Activated CD4-positive, alpha-beta memory T cell treated with anti-CD3 and anti-CD28 coated beads for 36 hours (primary cell): Measurements from ENCODE around the gene UMODL1. TPM values are rescaled to one million over a fixed set of nuclear protein-coding genes. Genes with fewer than 3 reads are reported as not detected.
"Not testable (repeated sequence)": the region's sequence is repeated elsewhere in the genome, so short reads cannot be mapped to it uniquely, and the experiment has no call there.

Experiments
- CTCF ChIA-PET: fragments of 350-600 bp; sonication (Branson Sonifier 250); formaldehyde crosslinking; loops from one replicate; lab custom pipeline; 2021; ENCODE audit warnings: antibody characterized with exemption, inconsistent platforms; lab: Charles Lee
- POLR2A ChIA-PET: fragments of 350-600 bp; sonication (Branson Sonifier 250); formaldehyde crosslinking; loops from one replicate; lab custom pipeline; 2021; ENCODE audit warnings: antibody characterized with exemption; lab: Charles Lee
- DNase-seq: peaks from one replicate; pipeline ENCODE4 v3.0.0-alpha.2; 2020
- H3K27ac Mint-ChIP-seq: one replicate; pipeline ENCODE4 v1.8.0; 2021; ENCODE audit warnings: mixed read lengths
- H3K27me3 Mint-ChIP-seq: one replicate; pipeline ENCODE4 v1.8.0; 2021; ENCODE audit warnings: mixed read lengths
- H3K36me3 Mint-ChIP-seq: one replicate; pipeline ENCODE4 v1.8.0; 2021; ENCODE audit warnings: mixed read lengths
- H3K4me1 Mint-ChIP-seq: one replicate; pipeline ENCODE4 v1.8.0; 2021; ENCODE audit warnings: low read depth, mixed read lengths
- H3K4me3 Mint-ChIP-seq: one replicate; pipeline ENCODE4 v1.8.0; 2021; ENCODE audit warnings: mild to moderate bottlenecking, mixed read lengths
- H3K9me3 Mint-ChIP-seq: one replicate; pipeline ENCODE4 v1.8.0; 2021; ENCODE audit warnings: mixed read lengths
- intact Hi-C: fragments of 100-400 bp; cut with micrococcal nuclease; formaldehyde crosslinking; loops from one replicate; pipeline ENCODE4 v1.15.1; 2023
- total RNA-seq, 2 experiments: library from RNA; stranded (reverse); gene quantifications; one replicate each; pipeline ENCODE4 v1.2.3, GENCODE V29; 2021

UMODL1 gene
- total RNA-seq, 2 experiments from 2014 or later = not detected

- no peak for DNase-seq
- no peaks in the 10 kb centered on the region for H3K27me3 Mint-ChIP-seq
- H3K4me3 Mint-ChIP-seq = no peak overlapping the region
- no peaks in the 10 kb centered on the region for H3K4me1 Mint-ChIP-seq
- CTCF ChIA-PET = interaction anchor here (2.1 kb wide), 1 partner anchor 11 kb away, joined by 5 read pairs; no protein-coding TSS in a partner anchor
- no peaks in the 10 kb centered on the region for H3K9me3 Mint-ChIP-seq
- H3K27ac Mint-ChIP-seq = no peak overlapping the region
- no peaks in the 10 kb centered on the region for H3K36me3 Mint-ChIP-seq
- intact Hi-C loops = no loop called here
- POLR2A ChIA-PET = no interaction called here
These were observed 104.1 kb downstream of the UMODL1 start for GRCh38 chr21:42175110-42175710.

GRCh38 chr21:42176859-42177258, 105.7 kb downstream of the UMODL1 start:
- H3K9me3 Mint-ChIP-seq = no peaks in the 10 kb centered on the region
- H3K27me3 Mint-ChIP-seq = no peaks in the 10 kb centered on the region
- no peak for DNase-seq
- ChIA-PET CTCF (no interaction called here), POLR2A (interaction anchor here (0.7 kb wide), 1 partner anchor 9 kb away, joined by 3 read pairs; no protein-coding TSS in a partner anchor)
- intact Hi-C loops = no loop called here
- H3K27ac Mint-ChIP-seq = no peak overlapping the region
- H3K4me1 Mint-ChIP-seq = no peaks in the 10 kb centered on the region
- H3K36me3 Mint-ChIP-seq = no peaks in the 10 kb centered on the region
- no peak overlapping the region for H3K4me3 Mint-ChIP-seq

- no peak for DNase-seq
- POLR2A ChIA-PET = no interaction called here
- intact Hi-C loops = no loop called here
- Mint-ChIP-seq H3K27ac (no peak overlapping the region), H3K4me1 (no peaks in the 10 kb centered on the region), H3K27me3 (no peaks in the 10 kb centered on the region), H3K9me3 (no peaks in the 10 kb centered on the region), H3K4me3 (no peak overlapping the region), H3K36me3 (no peaks in the 10 kb centered on the region)
- CTCF ChIA-PET = interaction anchor here (1.5 kb wide), 1 partner anchor 80 kb away, joined by 7 read pairs; no protein-coding TSS in a partner anchor
These were observed 108.2 kb downstream of the UMODL1 start for GRCh38 chr21:42179316-42179715.

- POLR2A ChIA-PET, H3K4me1 Mint-ChIP-seq, H3K36me3 Mint-ChIP-seq, H3K9me3 Mint-ChIP-seq, intact Hi-C loops, H3K27me3 Mint-ChIP-seq, H3K4me3 Mint-ChIP-seq, H3K27ac Mint-ChIP-seq, DNase-seq: not testable (repeated sequence)
- CTCF ChIA-PET = interaction anchor here (1.5 kb wide), 1 partner anchor 79 kb away, joined by 7 read pairs; no protein-coding TSS in a partner anchor
These were observed 108.9 kb downstream of the UMODL1 start for GRCh38 chr21:42180001-42180400.

- CTCF ChIA-PET = interaction anchor here (1.1 to 1.9 kb wide), 4 partner anchors 19 to 76 kb away, joined by 4 to 7 read pairs (median 6); no protein-coding TSS in a partner anchor
- no peak overlapping the region for H3K4me3 Mint-ChIP-seq
These were observed 111.7 kb downstream of the UMODL1 start for GRCh38 chr21:42182713-42183371.

GRCh38 chr21:42183374-42184266, 112.5 kb downstream of the UMODL1 start:
- H3K27ac Mint-ChIP-seq = no peak overlapping the region
- no peak overlapping the region for H3K4me3 Mint-ChIP-seq
- peaks cover 14% of the 10 kb centered on the region for H3K9me3 Mint-ChIP-seq
- intact Hi-C loops = no loop called here
- peaks cover 31% of the 10 kb centered on the region for H3K4me1 Mint-ChIP-seq
- DNase-seq = no peak
- POLR2A ChIA-PET = no interaction called here
- H3K36me3 Mint-ChIP-seq = no peaks in the 10 kb centered on the region
- CTCF ChIA-PET = interaction anchor here (1.2 to 1.9 kb wide), 2 partner anchors 38 to 75 kb away, joined by 4 to 7 read pairs; no protein-coding TSS in a partner anchor
- no peaks in the 10 kb centered on the region for H3K27me3 Mint-ChIP-seq

More at GRCh38 chr21:42182713-42183371, 111.7 kb downstream of the UMODL1 start:
- Mint-ChIP-seq H3K27ac (no peak overlapping the region), H3K4me1 (peaks cover 24% of the 10 kb centered on the region), H3K36me3 (no peaks in the 10 kb centered on the region), H3K27me3 (no peaks in the 10 kb centered on the region), H3K9me3 (peaks cover 14% of the 10 kb centered on the region)
- POLR2A ChIA-PET = no interaction called here
- DNase-seq = no peak
- intact Hi-C loops = no loop called here

- Mint-ChIP-seq H3K4me3 (no peak overlapping the region), H3K9me3 (peaks cover 14% of the 10 kb centered on the region), H3K36me3 (no peaks in the 10 kb centered on the region), H3K4me1 (peaks cover 48% of the 10 kb centered on the region), H3K27ac (peak overlapping the region; percentile 24), H3K27me3 (no peaks in the 10 kb centered on the region)
- no peak for DNase-seq
- POLR2A ChIA-PET = interaction anchor here (1.0 kb wide), 1 partner anchor 227 kb away, joined by 3 read pairs; no protein-coding TSS in a partner anchor
- CTCF ChIA-PET = interaction anchor here (1.4 to 2.3 kb wide), 2 partner anchors 33 to 72 kb away, joined by 5 to 12 read pairs; no protein-coding TSS in a partner anchor
- intact Hi-C loops = loop anchor here (5.0 kb wide), 1 partner anchor 236 kb away; no protein-coding TSS in a partner anchor
These were observed 115.5 kb downstream of the UMODL1 start for GRCh38 chr21:42186591-42186990.

GRCh38 chr21:42187976-42188653, 117.0 kb downstream of the UMODL1 start:
- DNase-seq = peak; percentile 92
- intact Hi-C loops = loop anchor here (1.0 to 5.0 kb wide), 5 partner anchors 32 to 234 kb away; no protein-coding TSS in a partner anchor

GRCh38 chr21:42188663-42189062, 117.5 kb downstream of the UMODL1 start:
- Mint-ChIP-seq H3K27ac (peak overlapping the region; percentile 96), H3K4me3 (no peak overlapping the region), H3K9me3 (peaks cover 14% of the 10 kb centered on the region), H3K36me3 (no peaks in the 10 kb centered on the region), H3K27me3 (no peaks in the 10 kb centered on the region), H3K4me1 (peaks cover 67% of the 10 kb centered on the region)
- intact Hi-C loops = loop anchor here (1.0 to 5.0 kb wide), 5 partner anchors 32 to 234 kb away; no protein-coding TSS in a partner anchor
- ChIA-PET CTCF (interaction anchor here (0.9 to 2.3 kb wide), 9 partner anchors 24 to 72 kb away, joined by 3 to 12 read pairs (median 5); no protein-coding TSS in a partner anchor), POLR2A (interaction anchor here (1.0 to 2.2 kb wide), 4 partner anchors 20 to 50 kb away, joined by 4 to 20 read pairs (median 12); partner anchors contain the start of gene ABCG1)
- DNase-seq = no peak

More at GRCh38 chr21:42187976-42188653, 117.0 kb downstream of the UMODL1 start:
- Mint-ChIP-seq H3K4me1 (peaks cover 62% of the 10 kb centered on the region), H3K9me3 (peaks cover 14% of the 10 kb centered on the region), H3K36me3 (no peaks in the 10 kb centered on the region), H3K4me3 (peak overlapping the region; percentile 60), H3K27me3 (no peaks in the 10 kb centered on the region), H3K27ac (peak overlapping the region; percentile 96)
- ChIA-PET CTCF (interaction anchor here (0.9 to 2.3 kb wide), 10 partner anchors 24 to 72 kb away, joined by 3 to 12 read pairs (median 5); no protein-coding TSS in a partner anchor), POLR2A (interaction anchor here (1.0 to 2.2 kb wide), 4 partner anchors 21 to 50 kb away, joined by 4 to 20 read pairs (median 12); partner anchors contain the start of gene ABCG1)

- H3K27ac Mint-ChIP-seq = peak overlapping the region; percentile 40
- H3K4me3 Mint-ChIP-seq = peak overlapping the region; percentile 8
- H3K4me1 Mint-ChIP-seq = peaks cover 70% of the 10 kb centered on the region
- H3K9me3 Mint-ChIP-seq = peaks cover 14% of the 10 kb centered on the region
- intact Hi-C loops = loop anchor here (5.0 kb wide), 1 partner anchor 233 kb away; no protein-coding TSS in a partner anchor
- CTCF ChIA-PET = interaction anchor here (1.8 to 2.1 kb wide), 2 partner anchors 25 to 49 kb away, joined by 8 to 11 read pairs; no protein-coding TSS in a partner anchor
- POLR2A ChIA-PET = interaction anchor here (1.5 to 2.2 kb wide), 4 partner anchors 30 to 49 kb away, joined by 5 to 20 read pairs (median 12); partner anchors contain the start of gene ABCG1
- H3K27me3 Mint-ChIP-seq = no peaks in the 10 kb centered on the region
- no peak for DNase-seq
- no peaks in the 10 kb centered on the region for H3K36me3 Mint-ChIP-seq
These were observed 118.3 kb downstream of the UMODL1 start for GRCh38 chr21:42189431-42189830.
